CD4-positive, alpha-beta T cell treated with Interleukin-12 subunit alpha and Interleukin-12 subunit beta, for 1 hour (primary cell): ENCODE results near the gene ANKRD6.

Source experiments
- DNase-seq: peaks from one replicate; pipeline ENCODE4 v3.0.0-alpha.2; 2020

Gene ANKRD6

DNA sequence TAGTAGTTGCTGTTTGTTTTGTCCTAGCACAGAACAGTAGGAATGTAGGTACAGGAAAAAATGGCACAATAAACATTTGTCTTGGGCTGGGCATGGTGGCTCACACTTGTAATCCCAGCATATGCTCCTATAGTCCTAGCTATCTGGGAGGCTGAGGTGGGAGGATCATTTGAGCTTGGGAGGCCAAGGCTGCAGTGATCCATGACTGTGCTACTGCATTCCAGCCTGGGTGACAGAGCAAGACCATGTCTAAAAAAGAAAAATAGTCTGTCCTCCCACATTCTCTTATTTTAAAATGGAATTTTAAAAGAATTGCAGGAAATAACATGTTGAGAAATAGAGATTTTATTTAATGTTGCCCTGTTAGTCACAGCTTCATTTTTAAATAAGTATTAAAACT, 87.8 kb downstream of the ANKRD6 start:
- no peak for DNase-seq

- DNase-seq: no peak
These were observed 89.8 kb downstream of the ANKRD6 start for GRCh38 chr6:89522778-89523177.

- DNase-seq: no peak
These were observed 93.0 kb downstream of the ANKRD6 start for GRCh38 chr6:89525786-89526562.

GRCh38 chr6:89526563-89526869, 93.6 kb downstream of the ANKRD6 start:
- no peak for DNase-seq

- DNase-seq: peak; percentile 11
These were observed 94.7 kb downstream of the ANKRD6 start for GRCh38 chr6:89527634-89528033.

GRCh38 chr6:89528866-89529265, 95.9 kb downstream of the ANKRD6 start:
- no peak for DNase-seq

- no peak for DNase-seq
These were observed 98.0 kb downstream of the ANKRD6 start for GRCh38 chr6:89530982-89531381.

DNA sequence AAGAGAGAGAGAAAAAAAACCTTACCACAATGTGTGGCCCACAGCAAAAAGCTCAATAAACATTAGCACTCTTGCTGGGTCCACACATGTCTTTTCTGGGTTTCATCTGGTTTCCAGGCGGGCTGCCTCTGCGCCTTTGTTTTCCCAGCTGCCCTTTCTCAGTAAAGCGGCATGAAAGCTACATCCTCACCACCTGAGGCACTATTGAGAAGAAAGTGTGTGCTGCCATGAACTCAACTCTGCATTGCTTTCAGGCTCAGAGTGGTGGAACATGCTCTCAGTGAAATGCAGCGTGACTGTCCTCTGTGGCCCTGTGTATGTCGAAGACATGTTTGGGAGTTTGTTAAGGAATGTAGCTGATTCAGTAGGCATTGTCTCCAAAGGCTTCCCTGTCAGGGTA, 103.3 kb downstream of the ANKRD6 start:
- no peak for DNase-seq

GRCh38 chr6:89539779-89540178, 106.8 kb downstream of the ANKRD6 start:
- DNase-seq: no peak

- DNase-seq: no peak
These were observed 109.3 kb downstream of the ANKRD6 start for GRCh38 chr6:89542081-89542857.

DNA sequence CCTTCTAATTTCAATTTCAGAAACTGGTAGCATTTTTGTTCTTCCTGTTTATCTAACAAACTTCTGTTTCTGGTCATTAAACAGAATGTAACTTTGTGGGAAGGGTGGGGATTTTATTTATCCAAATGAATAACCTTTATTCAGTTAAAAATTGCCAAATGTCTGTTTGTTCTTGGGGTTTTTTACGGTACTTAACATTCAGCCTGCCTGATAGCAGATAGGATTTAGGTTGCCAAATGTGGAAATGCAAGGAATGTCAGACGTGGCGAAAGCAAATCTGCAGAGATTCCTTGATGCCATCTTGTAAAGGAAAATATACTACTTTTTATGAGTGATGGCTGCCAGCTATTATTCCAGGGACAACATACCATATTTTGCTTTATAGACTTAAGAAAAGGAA, 109.9 kb downstream of the ANKRD6 start:
- DNase-seq: no peak

- DNase-seq: no peak
These were observed 114.3 kb downstream of the ANKRD6 start for GRCh38 chr6:89547281-89547680.

- no peak for DNase-seq
These were observed 120.5 kb downstream of the ANKRD6 start for GRCh38 chr6:89553431-89553830.

DNA sequence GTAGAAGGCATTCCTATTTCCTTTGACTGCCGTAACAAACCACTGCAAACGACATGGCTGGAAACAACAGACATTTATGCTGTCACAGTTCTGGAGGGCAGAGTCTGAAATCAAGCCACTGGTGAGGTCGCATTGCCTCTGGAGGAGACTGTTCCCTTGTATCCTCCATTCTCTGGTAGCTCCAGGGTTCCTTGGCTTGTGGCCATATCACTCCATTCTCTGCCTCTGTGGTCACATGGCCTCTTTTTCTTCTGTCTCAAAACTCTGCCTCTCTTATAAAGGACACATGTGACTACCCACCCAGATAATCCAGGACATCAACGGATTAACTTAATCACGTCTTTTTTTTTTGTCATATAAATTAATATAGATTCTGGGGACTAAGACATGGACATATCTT, 121.2 kb downstream of the ANKRD6 start:
- DNase-seq: no peak

GRCh38 chr6:89555031-89555430, 122.1 kb downstream of the ANKRD6 start:
- no peak for DNase-seq

GRCh38 chr6:89555806-89556205, 122.9 kb downstream of the ANKRD6 start:
- no peak for DNase-seq

DNA sequence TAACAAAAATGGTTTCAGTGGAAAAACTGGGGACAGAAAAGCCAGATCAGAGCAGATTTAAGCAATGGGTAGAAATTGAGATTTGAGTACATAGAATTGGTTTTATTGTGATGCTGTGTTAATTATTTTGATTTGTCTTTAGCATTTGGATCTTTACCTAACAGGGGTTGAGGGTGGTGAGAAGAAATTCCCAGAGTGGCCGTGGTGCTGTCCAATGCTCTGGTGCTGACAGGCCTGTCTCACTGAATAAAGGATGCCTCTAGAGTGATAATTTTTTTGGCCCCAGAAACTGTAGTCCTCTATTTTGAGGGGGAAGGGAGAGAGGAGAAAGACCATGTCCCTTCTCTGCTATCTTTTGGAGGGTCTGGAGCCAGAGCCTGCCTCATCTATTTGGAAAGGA, 126.5 kb downstream of the ANKRD6 start:
- no peak for DNase-seq

DNA sequence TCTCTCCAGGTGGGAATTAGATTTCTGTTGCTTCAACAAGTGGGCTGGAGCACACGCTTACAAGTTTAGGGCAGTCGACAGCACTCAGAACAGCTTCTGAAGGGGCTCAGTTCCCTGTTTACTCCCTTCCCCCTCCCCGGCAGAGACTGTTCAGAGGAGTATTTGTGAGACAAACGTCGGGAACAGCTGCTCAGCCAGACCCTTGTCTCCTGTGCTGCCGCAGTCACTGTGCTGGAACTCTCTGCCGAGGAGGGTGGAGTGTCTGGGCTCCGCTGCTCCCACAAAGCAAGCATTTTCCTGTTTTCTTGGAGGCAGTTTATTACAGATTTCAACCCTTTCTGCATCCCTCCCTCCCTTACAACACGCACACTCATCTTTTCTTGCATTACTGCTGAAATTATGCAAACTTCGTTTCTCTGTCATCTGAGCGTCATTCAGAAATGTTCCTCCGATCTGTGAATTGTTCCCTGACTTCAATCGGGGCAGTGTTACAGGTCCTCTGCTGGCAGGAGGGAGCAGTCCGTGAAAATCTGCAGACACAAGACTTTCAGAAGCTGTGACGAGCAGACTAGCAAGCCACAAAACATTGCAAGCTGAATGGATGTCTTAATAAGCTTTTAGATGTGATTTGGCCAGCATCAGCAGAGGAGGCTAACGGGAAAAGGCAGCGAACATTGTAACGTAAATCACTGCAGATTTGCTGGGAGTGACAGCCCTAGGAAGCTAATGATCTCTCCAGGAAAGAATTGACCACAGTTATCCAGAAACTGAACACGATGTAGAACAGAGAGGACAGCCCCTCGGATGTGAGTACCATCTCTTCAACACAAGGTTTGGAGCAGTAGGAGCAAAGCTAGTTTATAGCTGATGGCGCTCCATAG, 129.4 kb downstream of the ANKRD6 start:
- no peak for DNase-seq

DNA sequence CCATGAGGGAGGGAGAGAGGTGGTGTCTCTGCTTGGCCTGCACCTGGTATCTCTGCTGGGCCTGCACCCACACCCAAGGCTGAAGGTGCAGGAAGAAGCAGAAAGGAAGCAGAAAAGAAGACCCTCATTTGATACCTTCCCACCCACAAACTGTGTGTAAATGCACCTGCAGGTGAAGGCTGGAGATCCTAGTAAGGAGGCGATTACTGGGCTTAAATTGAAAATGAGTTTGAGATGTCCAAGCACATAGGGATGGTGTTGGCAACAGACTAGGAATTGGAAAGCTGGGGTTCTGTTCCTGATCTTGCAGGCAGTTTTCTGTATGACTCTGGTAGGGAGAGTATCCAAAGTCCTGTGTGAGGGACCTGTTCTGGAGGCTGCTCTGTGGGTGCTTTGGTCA, 130.9 kb downstream of the ANKRD6 start:
- DNase-seq: no peak

DNA sequence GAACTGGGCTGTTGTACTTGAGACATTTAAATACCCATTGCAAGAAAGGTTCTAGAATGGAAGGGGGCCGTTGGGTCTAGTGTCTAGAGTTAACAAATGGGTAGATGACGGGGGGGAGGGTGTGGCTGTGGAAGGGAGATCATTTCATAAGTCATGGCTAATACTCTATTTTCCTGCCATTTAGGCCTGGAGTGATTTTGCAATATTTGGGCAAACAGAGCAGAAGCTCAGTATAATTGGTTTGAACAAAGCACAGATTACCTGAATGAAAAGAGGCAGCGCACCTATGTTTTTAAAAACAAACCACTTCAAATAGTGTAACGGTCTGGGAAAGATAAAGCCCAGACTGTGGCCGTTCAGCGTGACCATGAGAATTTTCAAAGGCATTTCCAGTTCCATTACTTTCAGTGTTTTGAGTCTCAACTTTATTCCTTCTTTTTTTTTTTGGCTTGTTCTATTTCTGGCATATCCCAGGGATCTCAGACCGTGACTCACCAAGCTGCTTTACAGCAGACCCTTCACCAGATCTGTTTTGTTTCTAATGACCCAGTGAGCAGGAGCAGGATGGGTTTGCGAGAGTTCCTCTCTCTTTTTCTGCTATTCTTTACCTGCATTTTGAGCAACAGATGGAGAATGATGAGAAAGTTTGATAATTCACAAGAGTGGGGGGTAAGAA, 131.9 kb downstream of the ANKRD6 start:
- no peak for DNase-seq

- DNase-seq: no peak
These were observed 133.3 kb downstream of the ANKRD6 start for GRCh38 chr6:89566008-89566800.
